Neural cell (in vitro differentiated cells): ENCODE measurements around the gene KRT7. TPM values are rescaled to one million over a fixed set of nuclear protein-coding genes. Genes with fewer than 3 reads are reported as not detected.

ENCODE experiments used
- H2AFZ ChIP-seq: fragments of 200-600, 300-800 bp; sonication (generic), shearing (Covaris generic); 2 replicates; pipeline ENCODE4 v1.6.0; 2014; ENCODE audit warnings: low read depth, mild to moderate bottlenecking, antibody characterized with exemption, low read length, moderate library complexity
- H3F3A ChIP-seq: fragments of 200-600 bp; shearing (Covaris generic); 2 replicates; pipeline ENCODE4 v1.6.1; 2016; ENCODE audit warnings: mild to moderate bottlenecking, moderate library complexity, mixed read lengths, antibody characterized with exemption, low read length; ENCODE audit not compliant: insufficient read depth, poor library complexity, severe bottlenecking
- H3K27ac ChIP-seq: fragments of 200-600, 300-800 bp; sonication (generic), shearing (Covaris generic); 2 replicates; pipeline ENCODE4 v1.5.1; 2014; ENCODE audit warnings: mild to moderate bottlenecking, low read length, moderate library complexity
- H3K27me3 ChIP-seq: fragments of 300-800, 200-600 bp; sonication (generic), shearing (Covaris generic); 2 replicates; pipeline ENCODE4 v1.6.0; 2014; ENCODE audit warnings: mild to moderate bottlenecking, low read depth, low read length, moderate library complexity; ENCODE audit not compliant: insufficient read depth
- H3K36me3 ChIP-seq: fragments of 300-800, 200-600 bp; sonication (generic), shearing (Covaris generic); 2 replicates; pipeline ENCODE4 v1.5.1; 2014; ENCODE audit warnings: mild to moderate bottlenecking, antibody characterized with exemption, low read length, moderate library complexity; ENCODE audit not compliant: insufficient read depth
- H3K4me2 ChIP-seq: fragments of 300-800, 200-600 bp; sonication (generic), shearing (Covaris generic); 2 replicates; pipeline ENCODE4 v1.6.0; 2014; ENCODE audit warnings: mild to moderate bottlenecking, low read length
- H3K4me3 ChIP-seq: fragments of 300-800, 200-600 bp; sonication (generic), shearing (Covaris generic); 2 replicates; pipeline ENCODE4 v1.5.1; 2014; ENCODE audit warnings: mild to moderate bottlenecking, low read length, moderate library complexity
- H3K79me2 ChIP-seq: fragments of 200-600 bp; shearing (Covaris generic); replicated peaks from 2 replicates; pipeline ENCODE4 v1.6.0; 2014; ENCODE audit warnings: mild to moderate bottlenecking, low read length, moderate library complexity; ENCODE audit not compliant: insufficient read depth
- H3K9ac ChIP-seq: fragments of 300-800, 200-600 bp; sonication (generic), shearing (Covaris generic); 2 replicates; pipeline ENCODE4 v1.6.1; 2016; ENCODE audit warnings: mild to moderate bottlenecking, low read length, mixed read lengths
- H3K9me2 ChIP-seq: fragments of 200-600 bp; shearing (Covaris generic); 2 replicates; pipeline ENCODE4 v1.6.1; 2016; ENCODE audit warnings: mild to moderate bottlenecking, low read length, mixed read lengths; ENCODE audit not compliant: insufficient read depth
- H3K9me3 ChIP-seq: fragments of 200-600, 300-800 bp; sonication (generic), shearing (Covaris generic); 2 replicates; pipeline ENCODE4 v1.6.1; 2016; ENCODE audit warnings: mild to moderate bottlenecking, mixed run types, low read length, moderate library complexity, mixed read lengths
- H4K20me1 ChIP-seq: fragments of 200-600 bp; shearing (Covaris generic); 2 replicates; pipeline ENCODE4 v1.6.1; 2016; ENCODE audit warnings: mild to moderate bottlenecking, mixed run types; ENCODE audit not compliant: insufficient read depth
- EP300 ChIP-seq: fragments of 450-650 bp; conservative IDR thresholded peaks from 2 replicates; pipeline ENCODE4 v1.6.1; 2014; ENCODE audit warnings: antibody characterized with exemption, mild to moderate bottlenecking, moderate library complexity; ENCODE audit not compliant: poor library complexity, severe bottlenecking
- EZH2 ChIP-seq: fragments of 200-600, 300-800 bp; shearing (Covaris generic), sonication (generic); IDR thresholded peaks from 2 replicates; pipeline ENCODE4 v1.6.1; 2014; ENCODE audit warnings: antibody characterized with exemption, low read length, borderline replicate concordance, mild to moderate bottlenecking; ENCODE audit not compliant: insufficient read depth, poor library complexity, severe bottlenecking
- MXI1 ChIP-seq: fragments of 450-650 bp; conservative IDR thresholded peaks from 2 replicates; pipeline ENCODE4 v1.6.1; 2014; ENCODE audit warnings: antibody characterized with exemption, mild to moderate bottlenecking; ENCODE audit not compliant: poor library complexity, severe bottlenecking
- POLR2AphosphoS5 ChIP-seq: IDR thresholded peaks from 2 replicates; pipeline ENCODE4 v1.6.1; 2012
- RAD21 ChIP-seq: fragments of 450-650 bp; conservative IDR thresholded peaks from 2 replicates; pipeline ENCODE4 v1.6.1; 2014; ENCODE audit warnings: antibody characterized with exemption, mild to moderate bottlenecking, moderate library complexity
- SMC3 ChIP-seq: fragments of 450-650 bp; conservative IDR thresholded peaks from 2 replicates; pipeline ENCODE4 v1.6.1; 2014; ENCODE audit warnings: antibody characterized with exemption, mild to moderate bottlenecking, moderate library complexity; ENCODE audit not compliant: poor library complexity
- TAF1 ChIP-seq: IDR thresholded peaks from 2 replicates; pipeline ENCODE4 v1.6.1; 2012; ENCODE audit warnings: low read depth
- polyA plus RNA-seq: library from polyadenylated mRNA; depleted of rRNA; stranded (reverse); fragments of >200 nt; gene quantifications from 2 replicates; pipeline ENCODE4 v1.2.3, GENCODE V29; 2014
- TF ChIP-seq, protein P1 (sequence below): fragments of 450-650 bp; IDR thresholded peaks from 2 replicates; pipeline ENCODE4 v1.5.1; 2014; ENCODE audit warnings: antibody characterized with exemption, mild to moderate bottlenecking, moderate library complexity; ENCODE audit not compliant: poor library complexity, severe bottlenecking
- TF ChIP-seq, protein P2 (sequence below): IDR thresholded peaks from 2 replicates; pipeline ENCODE4 v1.6.1; 2012; ENCODE audit warnings: borderline replicate concordance

KRT7 gene
- polyA plus RNA-seq, 1 donor from 2014 or later, result not detected

DNA sequence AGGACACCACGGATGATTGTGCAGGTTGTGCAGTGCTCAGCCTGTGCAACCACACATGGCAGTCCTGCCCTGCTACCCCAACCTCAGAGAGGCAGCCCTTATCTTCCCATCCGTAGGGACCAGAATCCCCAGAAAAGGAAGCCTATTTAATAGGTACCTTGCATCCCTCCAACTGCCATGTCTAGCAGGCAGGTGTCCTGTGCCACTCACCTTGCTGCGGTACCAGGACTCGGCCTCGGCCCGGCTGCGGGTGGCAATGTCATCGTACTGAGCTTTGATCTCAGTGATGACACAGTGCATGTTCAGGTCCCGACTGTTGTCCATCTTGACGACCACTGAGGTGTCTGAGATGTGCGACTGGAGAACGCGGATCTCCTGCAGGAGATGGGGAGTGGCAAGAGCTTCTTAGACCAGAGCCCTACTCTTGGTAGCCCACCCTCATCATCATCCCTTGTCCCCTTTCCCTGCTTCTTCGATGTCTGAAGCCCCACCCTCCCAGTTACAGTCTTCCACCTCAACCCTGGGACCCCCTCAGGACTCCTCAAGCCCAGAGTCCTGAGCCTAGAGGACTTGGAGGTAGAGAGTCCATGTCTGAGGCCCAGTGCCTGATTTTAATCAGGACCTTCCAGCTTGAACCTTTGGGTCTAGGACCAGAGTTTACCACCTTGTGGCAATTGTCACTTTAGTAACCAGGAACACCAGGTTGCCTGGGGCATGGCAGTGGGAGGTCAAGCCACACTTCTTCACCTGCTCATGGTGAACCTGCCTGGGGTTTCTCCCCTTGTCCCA lies 20.5 kb downstream of the KRT7 start (continued):
- TF ChIP-seq, protein P1, sequence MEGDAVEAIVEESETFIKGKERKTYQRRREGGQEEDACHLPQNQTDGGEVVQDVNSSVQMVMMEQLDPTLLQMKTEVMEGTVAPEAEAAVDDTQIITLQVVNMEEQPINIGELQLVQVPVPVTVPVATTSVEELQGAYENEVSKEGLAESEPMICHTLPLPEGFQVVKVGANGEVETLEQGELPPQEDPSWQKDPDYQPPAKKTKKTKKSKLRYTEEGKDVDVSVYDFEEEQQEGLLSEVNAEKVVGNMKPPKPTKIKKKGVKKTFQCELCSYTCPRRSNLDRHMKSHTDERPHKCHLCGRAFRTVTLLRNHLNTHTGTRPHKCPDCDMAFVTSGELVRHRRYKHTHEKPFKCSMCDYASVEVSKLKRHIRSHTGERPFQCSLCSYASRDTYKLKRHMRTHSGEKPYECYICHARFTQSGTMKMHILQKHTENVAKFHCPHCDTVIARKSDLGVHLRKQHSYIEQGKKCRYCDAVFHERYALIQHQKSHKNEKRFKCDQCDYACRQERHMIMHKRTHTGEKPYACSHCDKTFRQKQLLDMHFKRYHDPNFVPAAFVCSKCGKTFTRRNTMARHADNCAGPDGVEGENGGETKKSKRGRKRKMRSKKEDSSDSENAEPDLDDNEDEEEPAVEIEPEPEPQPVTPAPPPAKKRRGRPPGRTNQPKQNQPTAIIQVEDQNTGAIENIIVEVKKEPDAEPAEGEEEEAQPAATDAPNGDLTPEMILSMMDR, result no peak

DNA sequence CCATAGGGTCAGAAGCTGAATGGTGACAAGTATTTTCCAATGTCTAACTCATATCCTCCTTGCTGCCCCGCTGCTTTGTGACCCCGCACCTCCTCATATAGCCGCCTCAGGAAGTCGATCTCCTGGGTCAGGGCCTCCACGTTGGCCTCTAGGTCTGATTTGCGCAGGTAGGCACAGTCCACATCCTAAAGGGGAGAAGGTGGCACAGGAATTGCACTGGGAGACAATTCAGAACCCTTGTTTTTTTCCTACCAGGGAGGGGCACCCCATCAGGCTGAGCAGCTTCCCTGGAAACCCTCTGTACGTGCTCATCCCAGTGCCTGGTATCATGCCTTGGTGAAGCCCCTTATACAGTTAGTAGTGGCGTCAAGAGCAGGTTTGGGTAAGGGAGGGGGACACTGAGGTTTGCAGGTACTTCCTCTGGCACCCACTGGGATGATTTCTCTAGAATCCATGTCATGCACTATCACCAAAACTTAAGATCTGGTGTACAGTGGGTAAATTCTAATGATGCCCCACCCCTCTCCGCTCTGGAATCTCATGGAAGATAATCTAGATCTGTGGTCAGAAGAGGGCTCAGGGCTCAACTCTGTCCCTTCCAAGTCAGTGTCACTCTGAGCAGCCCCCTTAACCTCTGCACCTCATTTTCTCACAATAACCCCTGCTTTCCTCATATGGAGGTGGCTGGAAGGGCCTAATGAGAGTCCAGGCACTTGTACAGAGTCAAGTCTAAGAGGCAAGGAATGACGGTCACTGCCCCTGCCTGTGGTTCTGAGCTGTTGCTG lies 21.3 kb downstream of the KRT7 start:
- Histone ChIP-seq H3K36me3 (no peaks in the 10 kb centered on the region), H3F3A (no peaks in the 10 kb centered on the region), H4K20me1 (no peaks in the 10 kb centered on the region), H3K9ac (no peak overlapping the region), H3K9me2 (no peaks in the 10 kb centered on the region), H3K79me2 (no peaks in the 10 kb centered on the region), H3K27me3 (peaks cover 41% of the 10 kb centered on the region), H3K4me3 (no peak overlapping the region), H3K9me3 (no peaks in the 10 kb centered on the region), H3K4me2 (no peak overlapping the region), H2AFZ (no peak overlapping the region), H3K27ac (no peak overlapping the region)
- TF ChIP-seq EP300 (no peak), POLR2AphosphoS5 (no peak), RAD21 (no peak), MXI1 (no peak), EZH2 (no peak), TAF1 (no peak), SMC3 (no peak)
- TF ChIP-seq, protein P1, result no peak
- TF ChIP-seq, protein P2, sequence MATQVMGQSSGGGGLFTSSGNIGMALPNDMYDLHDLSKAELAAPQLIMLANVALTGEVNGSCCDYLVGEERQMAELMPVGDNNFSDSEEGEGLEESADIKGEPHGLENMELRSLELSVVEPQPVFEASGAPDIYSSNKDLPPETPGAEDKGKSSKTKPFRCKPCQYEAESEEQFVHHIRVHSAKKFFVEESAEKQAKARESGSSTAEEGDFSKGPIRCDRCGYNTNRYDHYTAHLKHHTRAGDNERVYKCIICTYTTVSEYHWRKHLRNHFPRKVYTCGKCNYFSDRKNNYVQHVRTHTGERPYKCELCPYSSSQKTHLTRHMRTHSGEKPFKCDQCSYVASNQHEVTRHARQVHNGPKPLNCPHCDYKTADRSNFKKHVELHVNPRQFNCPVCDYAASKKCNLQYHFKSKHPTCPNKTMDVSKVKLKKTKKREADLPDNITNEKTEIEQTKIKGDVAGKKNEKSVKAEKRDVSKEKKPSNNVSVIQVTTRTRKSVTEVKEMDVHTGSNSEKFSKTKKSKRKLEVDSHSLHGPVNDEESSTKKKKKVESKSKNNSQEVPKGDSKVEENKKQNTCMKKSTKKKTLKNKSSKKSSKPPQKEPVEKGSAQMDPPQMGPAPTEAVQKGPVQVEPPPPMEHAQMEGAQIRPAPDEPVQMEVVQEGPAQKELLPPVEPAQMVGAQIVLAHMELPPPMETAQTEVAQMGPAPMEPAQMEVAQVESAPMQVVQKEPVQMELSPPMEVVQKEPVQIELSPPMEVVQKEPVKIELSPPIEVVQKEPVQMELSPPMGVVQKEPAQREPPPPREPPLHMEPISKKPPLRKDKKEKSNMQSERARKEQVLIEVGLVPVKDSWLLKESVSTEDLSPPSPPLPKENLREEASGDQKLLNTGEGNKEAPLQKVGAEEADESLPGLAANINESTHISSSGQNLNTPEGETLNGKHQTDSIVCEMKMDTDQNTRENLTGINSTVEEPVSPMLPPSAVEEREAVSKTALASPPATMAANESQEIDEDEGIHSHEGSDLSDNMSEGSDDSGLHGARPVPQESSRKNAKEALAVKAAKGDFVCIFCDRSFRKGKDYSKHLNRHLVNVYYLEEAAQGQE, result no peak
